GM21526 (cell line): ENCODE measurements around the gene DYNC1H1.
A peak's percentile ranks its signal among the peaks of the same experiment; 100 is the strongest.

Experiments
- ATAC-seq: cut with Tn5 transposase; IDR thresholded peaks from one replicate; pipeline ENCODE4 v1.9.1; 2021; ENCODE audit warnings: moderate library complexity; ENCODE audit not compliant: unreplicated experiment, low FRiP score

DYNC1H1 gene

GRCh38 chr14:101986953-101987352, 22.6 kb downstream of the DYNC1H1 start:
- ATAC-seq = no peak

GRCh38 chr14:101988377-101988776, 24.0 kb downstream of the DYNC1H1 start:
- no peak for ATAC-seq

DNA sequence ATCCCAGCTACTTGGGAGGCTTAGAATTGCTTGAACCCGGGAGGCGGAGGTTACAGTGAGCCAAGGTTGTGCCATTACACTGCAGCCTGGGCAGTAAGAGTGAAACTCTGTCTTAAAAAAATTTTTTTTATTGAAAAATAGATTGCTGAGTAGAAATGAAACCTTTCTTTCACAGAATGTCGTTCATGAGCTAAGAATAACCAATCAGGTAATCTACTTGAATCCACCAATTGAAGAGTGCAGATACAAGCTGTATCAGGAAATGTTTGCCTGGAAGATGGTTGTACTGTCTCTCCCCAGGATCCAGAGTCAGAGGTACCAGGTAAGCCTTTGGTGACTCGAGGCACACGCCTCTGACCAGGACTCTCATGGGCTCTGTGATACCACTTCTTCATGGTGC, 27.0 kb downstream of the DYNC1H1 start:
- no peak for ATAC-seq

- peak; percentile 91 for ATAC-seq
These were observed 28.3 kb downstream of the DYNC1H1 start for GRCh38 chr14:101992708-101993107.

- ATAC-seq = no peak
These were observed 33.3 kb downstream of the DYNC1H1 start for GRCh38 chr14:101997429-101998336.

DNA sequence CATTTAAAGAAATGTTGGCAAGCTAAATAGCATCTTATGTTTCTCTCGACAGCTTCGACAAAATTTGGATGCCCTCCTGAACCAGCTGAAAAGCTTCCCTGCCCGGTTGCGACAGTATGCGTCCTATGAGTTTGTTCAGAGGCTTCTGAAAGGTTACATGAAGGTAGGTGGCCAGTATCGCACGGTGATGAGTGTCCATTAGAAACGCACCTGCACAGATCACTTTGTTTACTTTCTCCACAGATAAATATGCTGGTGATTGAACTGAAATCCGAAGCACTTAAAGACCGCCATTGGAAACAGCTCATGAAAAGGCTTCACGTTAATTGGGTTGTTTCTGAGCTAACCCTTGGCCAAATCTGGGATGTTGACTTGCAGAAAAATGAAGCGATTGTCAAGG, 36.5 kb downstream of the DYNC1H1 start:
- no peak for ATAC-seq

DNA sequence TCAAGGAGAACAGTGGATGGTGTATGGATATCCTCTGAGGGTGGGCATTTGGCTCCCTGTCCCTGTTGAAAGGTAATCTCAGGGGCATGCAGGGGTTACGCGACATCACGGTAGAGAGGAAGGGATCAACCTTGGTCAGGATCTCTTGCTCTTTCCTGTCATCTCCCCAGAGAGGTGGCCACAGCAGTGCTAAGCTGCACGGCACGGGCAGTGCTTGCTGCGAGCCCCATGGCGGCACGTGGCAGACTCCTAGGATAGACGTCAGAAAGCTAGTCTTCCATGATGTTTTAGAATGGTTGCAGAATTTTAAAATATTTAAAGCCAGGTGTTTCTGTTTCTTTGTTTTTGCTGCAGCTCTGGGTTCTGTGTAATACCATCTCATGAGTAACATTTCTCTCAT, 41.0 kb downstream of the DYNC1H1 start:
- no peak for ATAC-seq

DNA sequence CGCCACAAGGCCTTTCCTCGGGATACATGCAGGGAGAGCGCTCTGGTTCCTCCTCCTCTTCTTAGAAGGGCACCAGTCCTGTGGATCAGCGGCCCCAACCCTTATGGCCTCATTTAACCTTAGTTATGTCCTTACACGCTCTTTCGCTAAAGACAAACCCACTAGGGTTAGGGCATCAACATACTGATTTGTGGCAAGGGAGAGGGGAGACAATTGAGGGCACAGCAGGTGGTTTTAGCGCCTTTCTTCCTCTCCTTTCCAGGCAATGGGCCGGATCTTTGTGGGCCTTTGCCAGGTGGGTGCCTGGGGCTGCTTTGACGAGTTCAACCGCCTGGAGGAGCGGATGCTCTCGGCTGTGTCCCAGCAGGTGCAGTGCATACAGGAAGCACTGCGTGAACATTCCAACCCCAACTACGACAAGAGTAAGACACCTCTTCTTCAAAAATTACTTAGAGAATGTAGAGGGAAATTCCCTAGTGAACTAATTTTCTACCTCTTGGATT, 43.6 kb downstream of the DYNC1H1 start:
- ATAC-seq = no peak

DNA sequence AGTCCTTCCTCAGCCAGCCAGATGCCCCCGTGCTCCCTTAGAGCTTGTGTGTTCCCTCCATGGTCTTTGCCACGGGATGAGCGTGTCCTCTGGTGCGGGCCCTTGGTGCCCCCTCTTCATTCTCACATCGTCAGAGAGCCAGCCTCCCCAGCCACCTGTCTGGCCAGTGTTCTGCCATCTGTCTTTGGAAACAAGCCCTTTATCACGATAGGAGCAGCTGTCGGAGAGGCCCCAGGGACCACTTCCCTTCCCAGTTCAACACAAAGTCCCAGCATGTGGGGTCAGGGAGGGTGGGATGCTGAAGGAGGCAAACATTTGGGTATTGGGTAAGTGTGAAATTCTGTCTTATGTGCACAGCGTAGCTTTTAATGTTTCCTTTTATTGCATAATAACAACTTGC, 44.5 kb downstream of the DYNC1H1 start:
- no peak for ATAC-seq

DNA sequence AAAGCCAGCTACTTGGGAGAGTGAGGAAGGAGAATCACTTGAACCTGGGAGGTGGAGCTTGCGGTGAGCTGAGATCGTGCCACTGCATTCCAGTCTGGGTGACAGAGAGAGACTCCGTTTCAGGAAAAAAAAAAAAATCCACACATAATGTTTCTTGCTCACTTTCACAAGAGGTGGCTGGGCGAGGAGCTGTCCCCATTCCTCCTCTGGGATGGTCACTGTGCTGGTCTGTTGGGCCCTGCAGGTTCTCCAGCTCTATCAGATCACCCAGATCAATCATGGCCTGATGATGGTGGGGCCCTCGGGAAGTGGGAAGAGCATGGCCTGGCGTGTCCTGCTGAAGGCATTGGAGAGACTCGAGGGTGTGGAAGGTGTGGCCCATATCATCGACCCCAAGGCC, 47.3 kb downstream of the DYNC1H1 start:
- no peak for ATAC-seq

DNA sequence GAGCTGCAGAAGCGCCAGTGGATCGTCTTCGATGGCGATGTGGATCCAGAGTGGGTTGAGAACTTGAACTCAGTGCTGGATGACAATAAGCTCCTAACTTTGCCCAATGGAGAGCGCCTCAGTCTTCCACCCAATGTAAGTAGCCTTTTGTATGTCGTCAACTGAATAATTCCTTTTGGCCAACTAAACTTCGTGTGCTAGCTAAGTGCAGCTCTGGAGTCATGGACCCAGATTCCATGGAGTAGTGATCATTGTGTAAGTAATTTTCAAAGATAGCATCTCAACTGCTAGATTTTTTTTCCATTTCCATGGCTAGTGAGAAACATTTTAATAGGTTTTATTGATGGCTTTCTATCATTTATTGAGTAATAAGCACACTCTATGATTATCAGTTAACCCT, 48.0 kb downstream of the DYNC1H1 start:
- ATAC-seq = no peak

DNA sequence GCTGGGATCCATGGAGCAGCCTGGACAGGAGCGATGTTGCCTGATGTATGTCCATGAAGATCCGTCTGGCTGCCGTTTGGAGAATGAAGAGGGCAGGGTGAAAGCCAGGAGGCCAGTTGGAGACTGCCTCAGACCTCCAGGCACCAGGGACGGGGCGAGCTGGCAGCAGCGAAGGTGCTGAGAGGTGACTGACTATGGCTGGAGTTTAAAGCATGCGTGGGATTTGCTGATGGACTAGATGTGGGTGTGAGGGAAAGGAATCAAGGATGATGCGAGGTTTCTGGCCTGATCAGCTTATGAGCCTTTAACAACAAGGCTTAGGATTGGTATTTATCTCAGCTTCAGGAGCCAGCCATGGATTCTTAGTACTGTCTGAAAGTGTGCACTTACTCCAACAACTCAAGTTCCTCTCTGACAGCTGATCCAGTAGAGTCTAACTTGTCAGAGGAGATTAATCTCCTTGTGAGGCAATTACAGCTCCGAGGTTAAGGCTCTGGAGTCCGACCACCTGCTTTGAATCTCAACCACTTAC, 49.4 kb downstream of the DYNC1H1 start:
- ATAC-seq = no peak

DNA sequence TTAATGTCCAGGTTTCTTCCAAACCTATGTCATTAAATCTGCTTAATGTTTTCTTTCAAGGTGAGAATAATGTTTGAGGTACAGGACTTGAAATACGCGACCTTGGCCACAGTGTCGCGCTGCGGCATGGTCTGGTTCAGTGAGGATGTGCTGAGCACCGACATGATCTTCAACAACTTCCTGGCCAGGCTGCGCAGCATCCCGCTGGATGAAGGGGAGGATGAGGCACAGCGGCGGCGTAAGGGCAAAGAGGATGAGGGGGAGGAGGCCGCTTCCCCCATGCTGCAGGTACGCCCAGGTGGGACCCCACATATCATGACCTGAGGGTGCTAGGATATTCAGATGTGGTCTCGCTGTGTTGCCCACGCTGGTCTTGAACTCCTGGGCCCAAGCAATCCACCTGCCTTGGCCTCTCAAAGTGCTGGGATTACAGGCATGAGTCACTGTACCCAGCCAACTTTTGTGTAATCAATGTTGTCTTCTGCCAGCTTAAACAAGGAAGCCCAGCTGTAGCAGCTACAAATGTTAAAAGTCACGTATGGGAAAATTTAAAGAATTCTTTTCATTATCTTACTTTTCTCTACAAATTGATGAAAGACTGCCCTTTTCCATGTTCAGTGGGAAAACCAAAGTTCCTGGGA, 50.8 kb downstream of the DYNC1H1 start:
- ATAC-seq = no peak

GRCh38 chr14:102015771-102016170, 51.4 kb downstream of the DYNC1H1 start:
- ATAC-seq = no peak

- no peak for ATAC-seq
These were observed 52.2 kb downstream of the DYNC1H1 start for GRCh38 chr14:102016420-102017090.

DNA sequence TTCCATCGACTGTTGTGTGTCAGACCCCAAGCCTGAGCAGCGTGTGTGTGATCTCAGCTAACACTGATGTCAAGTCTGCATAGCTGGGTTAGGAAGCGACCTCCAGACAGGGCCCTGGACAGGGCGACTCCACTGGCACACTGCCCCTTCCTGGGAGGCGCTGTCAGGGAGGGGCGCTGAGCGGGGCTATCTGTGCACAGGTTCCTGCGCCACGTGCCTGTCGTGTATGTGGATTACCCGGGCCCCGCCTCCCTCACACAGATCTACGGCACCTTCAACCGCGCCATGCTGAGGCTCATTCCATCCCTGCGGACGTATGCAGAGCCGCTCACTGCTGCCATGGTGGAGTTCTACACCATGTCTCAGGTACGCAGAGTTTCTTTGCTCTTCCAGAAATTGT, 53.9 kb downstream of the DYNC1H1 start:
- ATAC-seq = no peak

DNA sequence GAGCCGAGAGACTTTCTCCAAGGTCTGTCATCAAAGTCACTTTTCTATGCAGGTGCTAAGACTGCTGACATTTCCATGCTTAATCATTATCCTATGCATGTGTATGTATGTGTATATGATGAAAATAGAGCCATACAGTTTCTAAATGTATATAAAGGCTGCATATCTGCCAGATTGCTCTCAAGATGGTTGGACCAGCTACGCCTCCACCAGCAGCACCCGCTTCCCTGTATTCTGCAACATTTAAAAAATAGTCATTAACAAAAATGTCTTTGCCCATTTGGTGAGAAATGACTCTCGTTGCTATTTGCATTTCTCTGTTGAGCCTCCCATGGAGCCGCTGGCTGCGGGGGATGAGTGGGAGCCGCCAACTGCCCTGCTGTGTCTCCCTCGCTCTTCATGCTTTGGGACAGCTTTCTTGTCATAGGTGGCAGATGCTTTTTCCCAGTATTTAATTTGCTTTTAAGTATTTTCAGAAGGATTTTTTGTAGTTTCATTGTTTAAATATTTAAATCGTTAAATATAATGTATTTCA, 54.7 kb downstream of the DYNC1H1 start:
- no peak for ATAC-seq

- no peak for ATAC-seq
These were observed 55.9 kb downstream of the DYNC1H1 start for GRCh38 chr14:102020058-102020971.

GRCh38 chr14:102026934-102027333, 62.6 kb downstream of the DYNC1H1 start:
- ATAC-seq = no peak

DNA sequence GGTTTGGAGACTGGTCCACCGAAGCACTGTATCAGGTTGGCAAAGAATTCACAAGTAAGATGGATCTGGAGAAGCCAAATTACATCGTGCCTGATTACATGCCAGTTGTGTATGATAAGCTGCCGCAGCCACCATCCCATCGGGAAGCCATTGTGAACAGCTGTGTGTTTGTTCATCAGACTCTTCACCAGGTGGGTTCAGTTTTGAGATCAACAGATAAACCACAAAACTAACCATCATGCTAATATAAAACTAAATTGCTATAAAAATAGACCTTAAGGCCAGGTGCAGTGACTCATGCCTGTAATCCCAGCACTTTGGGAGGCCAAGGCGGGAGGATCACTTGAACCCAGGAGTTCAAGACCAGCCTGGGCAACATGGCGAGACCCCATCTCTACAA, 63.6 kb downstream of the DYNC1H1 start:
- no peak for ATAC-seq
